ENCODE data around the gene PIN1. TPM values are rescaled to one million over a fixed set of nuclear protein-coding genes. Genes with fewer than 3 reads are reported as not detected.
"Not testable (repeated sequence)": the region's sequence is repeated elsewhere in the genome, so short reads cannot be mapped to it uniquely, and the experiment has no call there.

Gene PIN1
- polyA plus RNA-seq, 6 donors from 2014 or later, result 59.3 to 102 (median 68.3) TPM

DNA sequence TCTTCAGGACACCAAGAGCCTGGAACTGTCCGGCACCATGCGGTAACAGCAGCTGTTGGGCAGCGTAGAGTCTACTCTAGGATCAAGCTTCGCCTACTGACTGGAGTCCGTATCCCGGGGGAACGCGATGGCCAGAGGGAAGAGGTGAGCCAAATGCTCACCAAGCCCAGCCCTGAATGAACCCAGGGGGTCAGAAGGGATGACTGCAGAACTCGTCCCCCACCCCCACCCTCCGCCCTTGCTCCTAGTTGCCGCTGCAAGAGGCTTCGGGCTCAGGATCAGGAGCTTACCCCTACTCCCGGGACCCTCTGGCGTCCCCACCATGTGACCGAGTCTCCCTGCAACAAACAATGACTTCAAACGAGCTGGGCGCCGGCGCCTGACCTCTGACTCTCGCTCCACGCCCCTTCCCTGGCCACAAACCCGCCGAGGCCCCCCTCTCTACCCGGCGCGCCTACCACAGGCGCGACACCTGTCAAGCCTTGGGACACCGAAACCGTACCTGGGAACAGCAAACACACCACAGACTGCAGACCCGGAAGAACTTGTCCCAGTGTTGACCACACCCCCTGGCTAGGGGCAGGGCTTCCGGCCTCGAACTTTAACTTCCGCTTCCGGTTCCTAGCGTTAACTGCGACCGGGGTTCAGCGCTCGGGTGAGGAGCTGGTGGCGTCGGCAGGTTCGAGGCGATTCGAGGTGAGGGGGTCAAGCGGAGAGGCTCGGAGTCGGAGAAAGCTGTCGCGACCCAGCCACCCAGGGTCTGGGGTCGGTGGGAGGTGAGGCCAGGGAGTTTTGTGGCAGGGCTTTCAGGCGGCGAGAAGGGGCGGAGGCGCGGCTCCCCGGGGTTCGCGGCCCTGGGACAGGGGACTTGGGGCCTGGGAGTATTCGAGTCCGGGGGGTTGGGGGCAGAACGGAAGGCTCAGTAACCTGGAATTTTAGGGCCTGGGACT is 7.6 kb upstream of the PIN1 start, which contains the start of gene UBL5:
TSS of gene UBL5 (plus strand) at position 630 of the 950 bp plus-strand sequence. CDS start 420 bp downstream, outside the sequence.
- Mint-ChIP-seq H3K4me3 (peak within 1 kb of the TSS; percentile 93 to 100 (median 100)), H3K36me3 (peaks cover 0 to 4% of the 10 kb centered on the region in 2 donors), H3K27me3 (no peaks in the 10 kb centered on the region), H3K27ac (peak within 1 kb of the TSS; percentile 91 to 99 (median 96)), H3K4me1 (peaks cover 18 to 32% (median 29%) of the 10 kb centered on the region in 3 donors), H3K9me3 (peaks cover 0 to 2% (median 0%) of the 10 kb centered on the region in 7 donors)
- peak; percentile 84 for DNase-seq
- ATAC-seq (ENCODE audit: low read depth in 2 of 2), result peak; percentile 98 to 99

DNA sequence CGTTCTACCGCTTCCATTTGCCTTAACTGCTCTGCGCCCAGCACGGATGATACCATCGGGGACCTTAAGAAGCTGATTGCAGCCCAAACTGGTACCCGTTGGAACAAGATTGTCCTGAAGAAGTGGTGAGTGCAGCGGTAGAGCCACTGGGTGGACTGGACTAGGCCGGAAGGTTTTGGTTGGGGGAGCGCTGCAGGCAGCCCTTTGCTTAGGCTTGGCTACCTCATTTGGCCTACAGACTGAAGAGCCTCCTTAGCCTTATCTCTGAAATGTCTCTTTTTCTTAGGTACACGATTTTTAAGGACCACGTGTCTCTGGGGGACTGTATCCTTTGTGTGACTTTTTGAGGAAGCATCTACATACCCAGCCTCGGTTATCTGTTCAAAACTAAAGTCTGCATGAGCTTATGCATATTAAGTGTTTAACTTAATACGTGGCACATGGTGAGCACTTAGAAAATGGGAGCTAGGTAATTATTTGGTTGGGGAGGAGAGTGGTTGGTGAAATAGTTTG is 6.5 kb upstream of the PIN1 start:
- Mint-ChIP-seq H3K36me3 (peaks cover 0 to 4% of the 10 kb centered on the region in 2 donors), H3K4me1 (peaks cover 18 to 31% (median 26%) of the 10 kb centered on the region in 3 donors), H3K4me3 (peak overlapping the region; percentile 93 to 100 (median 100)), H3K27ac (peak overlapping the region in 4 of 6 donors; percentile 74 to 91 (median 78)), H3K9me3 (no peaks in the 10 kb centered on the region), H3K27me3 (no peaks in the 10 kb centered on the region)
- ATAC-seq (ENCODE audit: low read depth in 2 of 2), result no peak
- no peak for DNase-seq

DNA sequence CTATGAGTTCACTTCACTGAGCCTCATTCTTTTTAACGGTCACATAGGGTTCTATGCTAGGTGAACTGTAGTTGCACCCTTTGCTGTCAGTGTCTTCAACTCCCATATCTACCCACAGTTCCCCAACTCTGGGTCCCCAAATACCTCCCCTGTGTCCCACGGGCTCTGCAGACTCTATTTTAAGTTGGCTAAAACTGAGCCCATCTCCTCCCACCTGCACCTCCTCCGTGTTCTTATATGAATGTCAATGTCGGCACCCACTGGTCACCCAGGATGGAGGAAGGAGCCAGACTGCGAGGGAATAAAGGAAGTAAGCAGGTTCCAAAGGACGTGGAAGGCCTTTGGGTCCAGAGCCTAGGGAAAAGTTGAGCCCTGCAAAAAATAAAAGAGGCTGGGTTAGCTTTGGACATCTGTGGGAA is 802 bp upstream of the PIN1 start:
- Mint-ChIP-seq H3K36me3 (no peaks in the 10 kb centered on the region), H3K9me3 (no peaks in the 10 kb centered on the region), H3K4me3 (peak overlapping the region; percentile 87 to 98 (median 96)), H3K4me1 (peaks cover 13 to 18% (median 16%) of the 10 kb centered on the region in 3 donors), H3K27me3 (no peaks in the 10 kb centered on the region), H3K27ac (peak overlapping the region in 5 of 6 donors; percentile 54 to 98 (median 94))
- no peak for ATAC-seq (ENCODE audit: low read depth in 2 of 2)
- DNase-seq, result no peak

DNA sequence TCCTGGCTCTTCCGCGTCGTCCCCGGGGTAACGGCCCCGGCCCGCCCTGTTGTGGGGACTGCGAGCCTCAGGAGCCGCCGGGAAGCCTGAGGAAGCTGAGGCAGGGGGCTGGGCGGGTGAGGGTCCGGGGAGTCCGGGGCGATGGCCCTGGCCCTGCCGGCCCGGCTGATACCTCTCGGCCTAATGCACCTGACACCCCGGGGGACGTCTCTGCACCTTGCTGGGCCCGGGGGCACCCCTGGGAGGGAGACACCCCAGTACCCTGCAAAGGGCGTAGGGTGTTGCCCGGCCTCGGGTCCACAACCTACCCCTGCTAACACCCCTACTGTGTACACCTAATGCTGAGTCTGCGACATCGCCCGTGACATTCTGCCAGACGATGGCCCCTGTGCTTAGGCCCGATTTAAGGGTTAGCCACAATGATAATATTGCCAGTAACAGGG is 410 bp downstream of the PIN1 start:
- Mint-ChIP-seq H3K4me1 (peaks cover 13 to 16% (median 13%) of the 10 kb centered on the region in 3 donors), H3K27ac (peak overlapping the region in 3 of 6 donors; percentile 56 to 67 (median 58)), H3K27me3 (no peaks in the 10 kb centered on the region), H3K9me3 (no peaks in the 10 kb centered on the region), H3K4me3 (peak overlapping the region; percentile 76 to 93 (median 88)), H3K36me3 (no peaks in the 10 kb centered on the region)
- ATAC-seq (ENCODE audit: low read depth in 2 of 2), result peak in 1 of 2 donors; percentile 1
- no peak for DNase-seq

DNA sequence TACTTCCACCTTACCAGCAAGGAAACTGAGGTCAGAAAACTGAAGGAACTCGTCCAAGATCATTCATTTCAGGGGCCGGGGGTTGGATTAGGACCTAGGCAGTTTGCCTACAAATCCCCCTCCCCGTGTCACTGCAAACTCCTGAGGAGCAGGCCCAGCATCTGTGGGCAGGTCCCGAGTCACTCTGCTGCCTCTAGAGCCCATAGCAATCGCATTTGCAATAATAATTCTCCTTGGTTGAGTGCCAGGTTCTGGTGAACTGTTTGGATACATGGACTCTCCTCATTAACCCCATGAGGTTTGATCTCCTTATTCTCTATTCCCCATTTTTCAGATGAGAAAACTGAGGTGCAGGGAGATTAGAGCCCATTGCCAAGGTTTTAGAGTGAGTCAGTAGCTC is 903 bp downstream of the PIN1 start:
- ATAC-seq (ENCODE audit: low read depth in 2 of 2) (no peak), DNase-seq (no peak)
- peaks cover 13 to 16% (median 13%) of the 10 kb centered on the region in 3 donors for H3K4me1 Mint-ChIP-seq
- H3K9me3 Mint-ChIP-seq, result no peaks in the 10 kb centered on the region
- peak overlapping the region; percentile 27 to 84 (median 62) for H3K27ac Mint-ChIP-seq
- no peaks in the 10 kb centered on the region for H3K36me3 Mint-ChIP-seq
- H3K4me3 Mint-ChIP-seq, result peak overlapping the region; percentile 76 to 92 (median 88)
- no peaks in the 10 kb centered on the region for H3K27me3 Mint-ChIP-seq

DNA sequence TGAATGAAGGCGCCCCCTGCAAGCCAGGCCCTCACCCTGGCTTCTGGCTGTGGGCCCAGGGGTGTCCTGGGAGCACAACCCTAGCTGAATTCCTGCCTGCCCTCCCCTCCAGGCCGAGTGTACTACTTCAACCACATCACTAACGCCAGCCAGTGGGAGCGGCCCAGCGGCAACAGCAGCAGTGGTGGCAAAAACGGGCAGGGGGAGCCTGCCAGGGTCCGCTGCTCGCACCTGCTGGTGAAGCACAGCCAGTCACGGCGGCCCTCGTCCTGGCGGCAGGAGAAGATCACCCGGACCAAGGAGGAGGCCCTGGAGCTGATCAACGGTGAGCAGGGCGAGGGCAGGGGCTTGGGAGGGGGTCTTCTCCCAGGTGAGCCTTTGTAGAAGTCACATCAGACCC is 3.2 kb downstream of the PIN1 start:
- no peak overlapping the region for H3K27ac Mint-ChIP-seq
- H3K9me3 Mint-ChIP-seq, result peaks cover 0 to 2% (median 0%) of the 10 kb centered on the region in 7 donors
- peak overlapping the region in 2 of 8 donors; percentile 51 to 74 for H3K4me3 Mint-ChIP-seq
- H3K27me3 Mint-ChIP-seq, result no peaks in the 10 kb centered on the region
- ATAC-seq (ENCODE audit: low read depth in 2 of 2) (no peak), DNase-seq (no peak)
- peaks cover 5 to 16% of the 10 kb centered on the region in 2 donors for H3K36me3 Mint-ChIP-seq
- H3K4me1 Mint-ChIP-seq, result peaks cover 24 to 26% (median 24%) of the 10 kb centered on the region in 3 donors

DNA sequence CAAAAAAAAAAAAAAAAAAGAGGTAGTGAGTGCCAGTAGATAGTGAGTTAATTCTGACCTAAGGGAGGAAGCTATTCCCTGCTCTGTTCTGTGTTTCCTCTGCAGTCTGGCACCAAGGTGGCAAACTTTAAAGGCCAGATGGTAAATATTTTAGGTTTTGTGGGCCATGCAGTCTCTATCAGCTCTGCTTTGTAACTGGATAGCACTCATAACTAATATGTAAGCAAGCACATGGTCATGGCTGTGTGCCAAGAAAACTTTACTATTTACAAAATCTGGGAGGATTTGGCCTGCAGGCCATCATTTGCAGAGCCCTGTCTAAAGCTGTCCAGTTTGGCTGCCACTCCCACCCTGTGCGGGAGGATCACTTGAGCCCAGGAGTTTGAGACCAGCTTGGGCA is 4.3 kb downstream of the PIN1 start:
- Mint-ChIP-seq H3K9me3 (peaks cover 0 to 3% (median 0%) of the 10 kb centered on the region in 7 donors), H3K4me1 (peaks cover 23 to 24% (median 24%) of the 10 kb centered on the region in 3 donors), H3K36me3 (peaks cover 7 to 26% of the 10 kb centered on the region in 2 donors), H3K27me3 (no peaks in the 10 kb centered on the region), H3K4me3 (no peak overlapping the region), H3K27ac (no peak overlapping the region)
- no peak for DNase-seq
- ATAC-seq (ENCODE audit: low read depth in 2 of 2), result no peak

DNA sequence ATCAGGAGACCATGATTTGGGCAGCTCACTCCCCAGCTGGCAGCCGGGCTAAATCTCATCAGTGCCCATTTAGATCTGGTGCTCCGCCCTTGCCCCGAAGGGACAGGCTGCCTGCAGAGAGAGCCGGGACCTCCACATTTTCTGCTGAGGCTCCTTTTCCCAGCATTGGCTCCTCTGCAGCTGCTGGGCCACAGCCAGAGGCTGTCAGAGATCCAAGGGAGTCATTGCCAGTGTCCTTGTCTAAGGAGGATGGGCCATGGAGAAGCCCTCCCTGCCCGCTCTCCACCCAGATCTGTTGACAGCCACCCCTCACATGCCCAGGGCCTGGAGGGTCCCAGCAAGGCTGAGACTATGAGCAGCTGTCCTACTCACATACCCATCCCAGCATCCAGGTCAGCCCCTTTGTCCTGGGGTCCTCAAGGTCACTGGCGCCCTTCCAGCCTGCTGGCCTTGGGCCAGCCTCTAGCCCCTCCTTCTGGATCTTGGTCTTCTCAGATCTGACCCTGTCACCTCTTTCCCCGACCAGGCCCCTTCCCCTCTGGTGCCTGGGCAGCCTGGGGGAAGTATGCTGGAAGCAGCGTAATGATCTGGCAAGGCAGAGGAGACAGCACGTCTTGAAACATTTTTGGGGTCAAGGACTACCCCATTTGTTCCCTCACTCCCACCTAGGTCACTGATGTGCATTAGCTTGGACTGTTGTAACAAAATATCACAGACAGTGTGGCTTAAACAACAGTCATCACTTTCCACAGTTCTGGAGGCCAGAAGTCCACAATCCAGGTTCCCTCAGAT is 7.9 kb downstream of the PIN1 start:
- H3K36me3 Mint-ChIP-seq, result peaks cover 7 to 43% of the 10 kb centered on the region in 2 donors
- peak overlapping the region in 3 of 6 donors; percentile 54 to 83 (median 62) for H3K27ac Mint-ChIP-seq
- ATAC-seq (ENCODE audit: low read depth in 2 of 2) (no peak), DNase-seq (no peak)
- no peaks in the 10 kb centered on the region for H3K27me3 Mint-ChIP-seq
- H3K4me3 Mint-ChIP-seq, result no peak overlapping the region
- peaks cover 11 to 19% (median 18%) of the 10 kb centered on the region in 3 donors for H3K4me1 Mint-ChIP-seq
- peaks cover 0 to 3% (median 0%) of the 10 kb centered on the region in 7 donors for H3K9me3 Mint-ChIP-seq

DNA sequence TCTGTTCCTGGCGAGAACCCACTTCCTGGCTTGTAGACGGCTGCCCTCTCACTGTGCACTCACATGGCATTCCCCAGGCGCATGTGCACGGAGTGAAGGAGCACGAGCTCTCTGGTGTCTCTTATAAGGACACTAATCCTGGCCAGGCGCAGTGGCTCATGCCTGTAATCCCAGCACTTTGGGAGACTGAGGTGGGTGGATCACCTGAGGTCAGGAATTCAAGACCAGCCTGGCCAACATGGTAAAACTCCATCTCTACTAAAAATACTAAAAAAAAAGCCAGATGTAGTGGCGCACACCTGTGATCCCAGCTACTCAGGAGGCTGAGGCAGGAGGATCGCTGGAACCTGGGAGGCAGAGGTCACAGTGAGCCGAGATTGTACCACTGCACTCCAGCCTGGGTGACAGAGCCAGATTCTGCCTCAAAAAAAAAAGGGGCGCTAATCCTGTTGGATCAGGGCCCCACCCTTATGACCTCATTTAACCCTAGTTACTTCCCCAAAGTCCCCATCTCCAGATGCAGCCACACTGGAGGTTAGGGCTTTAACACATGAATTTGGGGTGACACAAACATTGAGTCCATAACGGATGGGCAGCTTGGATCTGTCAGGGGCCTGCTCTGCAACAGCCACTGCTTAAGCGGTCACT is 8.6 kb downstream of the PIN1 start:
- H3K4me1 Mint-ChIP-seq, result peaks cover 11 to 18% (median 18%) of the 10 kb centered on the region in 3 donors

DNA sequence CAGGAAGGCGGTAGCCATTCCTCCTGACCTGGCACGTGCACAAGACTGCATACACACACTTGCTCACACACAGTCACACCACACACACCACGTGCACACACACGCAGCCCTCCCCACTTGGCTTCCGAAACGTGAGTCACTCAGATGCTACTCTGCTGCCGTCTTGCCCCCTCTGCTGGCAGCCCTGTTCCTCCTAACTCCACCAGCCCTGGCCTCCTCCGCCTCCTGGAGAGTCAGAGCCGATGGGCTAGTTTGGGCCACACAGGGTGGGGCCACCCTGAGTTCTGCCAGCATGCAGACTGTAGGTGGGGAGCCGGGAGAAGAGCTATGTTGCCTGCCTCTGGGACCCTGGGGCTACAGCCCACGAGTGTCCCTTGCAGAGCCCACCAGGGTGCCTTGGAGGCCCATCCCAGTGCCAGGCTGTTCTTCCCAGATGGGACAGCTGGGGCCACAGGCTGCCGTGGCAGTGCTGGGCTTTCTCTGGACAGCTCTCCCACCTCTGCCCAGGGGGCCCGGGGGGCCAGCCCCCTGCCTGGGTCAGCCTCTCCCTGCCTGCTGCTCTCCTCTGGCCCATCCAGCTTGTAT is 12.1 kb downstream of the PIN1 start:
- H3K4me3 Mint-ChIP-seq, result no peak overlapping the region
- no peaks in the 10 kb centered on the region for H3K27me3 Mint-ChIP-seq
- H3K36me3 Mint-ChIP-seq, result peaks cover 7 to 32% of the 10 kb centered on the region in 2 donors
- DNase-seq (no peak), ATAC-seq (ENCODE audit: low read depth in 2 of 2) (no peak)
- H3K4me1 Mint-ChIP-seq, result peaks cover 0 to 9% (median 7%) of the 10 kb centered on the region in 3 donors
- peak overlapping the region in 1 of 6 donors; percentile 27 for H3K27ac Mint-ChIP-seq
- peaks cover 0 to 3% (median 0%) of the 10 kb centered on the region in 7 donors for H3K9me3 Mint-ChIP-seq

More for the DNA sequence above, 8.6 kb downstream of the PIN1 start:
- not testable (repeated sequence) for ATAC-seq (ENCODE audit: low read depth in 2 of 2); H3K27me3 Mint-ChIP-seq; H3K4me3 Mint-ChIP-seq; DNase-seq; H3K9me3 Mint-ChIP-seq
- Mint-ChIP-seq H3K27ac (peak overlapping the region in 1 of 6 donors; percentile 59), H3K36me3 (peaks cover 7 to 43% of the 10 kb centered on the region in 2 donors)

DNA sequence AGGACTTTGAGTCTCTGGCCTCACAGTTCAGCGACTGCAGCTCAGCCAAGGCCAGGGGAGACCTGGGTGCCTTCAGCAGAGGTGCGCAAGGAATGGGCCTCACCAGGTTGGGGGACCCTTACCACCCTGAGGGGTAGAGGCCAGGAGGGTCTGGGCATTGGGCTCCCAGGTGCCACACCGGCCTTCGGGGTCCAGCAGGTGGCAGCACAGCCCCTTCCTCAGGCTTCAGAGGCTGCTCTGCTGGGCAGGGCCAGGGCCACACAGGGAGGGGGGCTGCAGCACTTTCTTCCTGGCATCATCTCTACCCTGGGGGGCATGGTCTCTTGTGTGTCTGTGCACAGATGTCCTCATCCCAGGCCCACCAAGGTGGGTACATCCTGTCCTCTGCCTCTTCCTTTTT is 12.9 kb downstream of the PIN1 start:
- no peak for ATAC-seq (ENCODE audit: low read depth in 2 of 2)

DNA sequence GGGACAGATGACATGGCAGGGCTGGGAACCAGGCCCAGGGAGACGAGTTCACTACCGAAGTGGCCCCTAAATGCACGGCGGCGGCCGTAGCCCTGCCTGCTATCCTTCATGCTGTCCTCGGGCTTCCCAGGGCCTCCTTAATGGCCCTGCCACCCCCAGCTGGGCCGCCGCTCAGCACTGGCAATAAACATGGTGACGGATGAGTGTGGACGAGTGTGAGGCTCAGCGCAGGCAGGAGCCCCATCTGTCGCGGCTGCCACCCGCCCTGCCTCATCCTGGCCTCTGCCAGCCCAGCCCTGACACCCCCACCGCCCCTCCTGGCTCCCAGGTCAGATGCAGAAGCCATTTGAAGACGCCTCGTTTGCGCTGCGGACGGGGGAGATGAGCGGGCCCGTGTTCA is 13.6 kb downstream of the PIN1 start:
- no peaks in the 10 kb centered on the region for H3K27me3 Mint-ChIP-seq
- H3K4me1 Mint-ChIP-seq, result peaks cover 0 to 9% (median 8%) of the 10 kb centered on the region in 3 donors
- H3K9me3 Mint-ChIP-seq, result peaks cover 0 to 2% (median 0%) of the 10 kb centered on the region in 7 donors
- no peak overlapping the region for H3K4me3 Mint-ChIP-seq
- H3K36me3 Mint-ChIP-seq, result peaks cover 0 to 22% of the 10 kb centered on the region in 2 donors
- no peak overlapping the region for H3K27ac Mint-ChIP-seq
- ATAC-seq (ENCODE audit: low read depth in 2 of 2) (no peak), DNase-seq (no peak)

More for the DNA sequence above, 12.9 kb downstream of the PIN1 start:
- no peak for DNase-seq
- peaks cover 0 to 9% (median 7%) of the 10 kb centered on the region in 3 donors for H3K4me1 Mint-ChIP-seq
- H3K4me3 Mint-ChIP-seq, result no peak overlapping the region
- no peaks in the 10 kb centered on the region for H3K27me3 Mint-ChIP-seq
- peaks cover 0 to 3% (median 0%) of the 10 kb centered on the region in 7 donors for H3K9me3 Mint-ChIP-seq
- H3K36me3 Mint-ChIP-seq, result peaks cover 4 to 29% of the 10 kb centered on the region in 2 donors
- no peak overlapping the region for H3K27ac Mint-ChIP-seq
